ENCODE measurements around the gene GPSM3. TPM values are rescaled to one million over a fixed set of nuclear protein-coding genes. Genes with fewer than 3 reads are reported as not detected.

GPSM3 gene
- total and polyA plus RNA-seq, 2 donors from 2014 or later: 6.2 to 28.1 TPM

- no peaks in the 10 kb centered on the region for H3K9me3 ChIP-seq (ENCODE audit: control insufficient read depth in 2 of 3, insufficient read depth in 1 of 3, low read length in 3 of 3)
- H3K4me3 ChIP-seq (ENCODE audit: low read length in 3 of 3): no peak overlapping the region
- H3K9ac ChIP-seq (ENCODE audit: low read length in 3 of 3): no peak overlapping the region
- no peaks in the 10 kb centered on the region for H3K27me3 ChIP-seq (ENCODE audit: control insufficient read depth, insufficient read depth, low read length)
- peaks cover 4 to 20% (median 13%) of the 10 kb centered on the region in 3 donors for H3K4me1 ChIP-seq (ENCODE audit: control insufficient read depth in 2 of 3, insufficient read depth in 2 of 3, low read depth in 1 of 3, low read length in 3 of 3)
- no peak overlapping the region for H3K27ac ChIP-seq (ENCODE audit: low read depth in 2 of 2, low read length in 2 of 2)
- FAIRE-seq (no peak), DNase-seq (no peak)
- TF ChIP-seq, protein P1, sequence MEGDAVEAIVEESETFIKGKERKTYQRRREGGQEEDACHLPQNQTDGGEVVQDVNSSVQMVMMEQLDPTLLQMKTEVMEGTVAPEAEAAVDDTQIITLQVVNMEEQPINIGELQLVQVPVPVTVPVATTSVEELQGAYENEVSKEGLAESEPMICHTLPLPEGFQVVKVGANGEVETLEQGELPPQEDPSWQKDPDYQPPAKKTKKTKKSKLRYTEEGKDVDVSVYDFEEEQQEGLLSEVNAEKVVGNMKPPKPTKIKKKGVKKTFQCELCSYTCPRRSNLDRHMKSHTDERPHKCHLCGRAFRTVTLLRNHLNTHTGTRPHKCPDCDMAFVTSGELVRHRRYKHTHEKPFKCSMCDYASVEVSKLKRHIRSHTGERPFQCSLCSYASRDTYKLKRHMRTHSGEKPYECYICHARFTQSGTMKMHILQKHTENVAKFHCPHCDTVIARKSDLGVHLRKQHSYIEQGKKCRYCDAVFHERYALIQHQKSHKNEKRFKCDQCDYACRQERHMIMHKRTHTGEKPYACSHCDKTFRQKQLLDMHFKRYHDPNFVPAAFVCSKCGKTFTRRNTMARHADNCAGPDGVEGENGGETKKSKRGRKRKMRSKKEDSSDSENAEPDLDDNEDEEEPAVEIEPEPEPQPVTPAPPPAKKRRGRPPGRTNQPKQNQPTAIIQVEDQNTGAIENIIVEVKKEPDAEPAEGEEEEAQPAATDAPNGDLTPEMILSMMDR (IDR thresholded peaks at IDR 0.05; ENCODE audit: borderline replicate concordance, extremely low read depth, insufficient read depth): no peak
- intact Hi-C loops (cut with DNase I): no loop called here
- peaks cover 5 to 22% (median 12%) of the 10 kb centered on the region in 3 donors for H3K36me3 ChIP-seq (ENCODE audit: control insufficient read depth in 2 of 3, insufficient read depth in 3 of 3, low read length in 3 of 3)
Observed at GRCh38 chr6:32156891-32157290, 35.6 kb downstream of the GPSM3 start.

DNA sequence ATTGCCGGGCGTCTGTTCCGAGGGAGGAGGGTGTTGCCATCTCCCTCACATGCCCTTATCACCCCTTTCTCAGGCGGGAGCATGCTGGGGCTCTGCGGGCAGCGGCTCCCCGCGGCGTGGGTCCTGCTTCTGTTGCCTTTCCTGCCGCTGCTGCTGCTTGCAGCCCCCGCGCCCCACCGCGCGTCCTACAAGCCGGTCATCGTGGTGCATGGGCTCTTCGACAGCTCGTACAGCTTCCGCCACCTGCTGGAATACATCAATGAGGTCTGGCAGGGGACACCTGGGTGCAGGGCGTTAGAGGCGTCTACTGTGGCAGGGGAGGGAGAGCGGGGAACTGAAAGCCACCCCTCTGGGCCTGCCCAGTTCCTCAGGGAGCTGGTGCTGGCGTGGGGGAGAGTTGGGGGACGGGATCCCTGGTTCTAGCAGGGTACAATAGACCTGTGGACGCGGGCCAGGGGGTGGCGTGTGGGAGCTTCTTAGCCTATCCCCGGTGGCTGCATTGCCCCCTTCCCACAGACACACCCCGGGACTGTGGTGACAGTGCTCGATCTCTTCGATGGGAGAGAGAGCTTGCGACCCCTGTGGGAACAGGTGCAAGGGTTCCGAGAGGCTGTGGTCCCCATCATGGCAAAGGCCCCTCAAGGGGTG is 37.8 kb downstream of the GPSM3 start:
- FAIRE-seq (no peak), DNase-seq (peak; percentile 84 to 93 (median 90))
- H3K4me3 ChIP-seq (ENCODE audit: low read length in 3 of 3): peak overlapping the region; percentile 89 to 99 (median 96)
- peak overlapping the region; percentile 88 to 98 for H3K27ac ChIP-seq (ENCODE audit: low read depth in 2 of 2, low read length in 2 of 2)
- H3K36me3 ChIP-seq (ENCODE audit: control insufficient read depth in 2 of 3, insufficient read depth in 3 of 3, low read length in 3 of 3): peaks cover 5 to 22% (median 12%) of the 10 kb centered on the region in 3 donors
- H3K27me3 ChIP-seq (ENCODE audit: control insufficient read depth, insufficient read depth, low read length): no peaks in the 10 kb centered on the region
- H3K4me1 ChIP-seq (ENCODE audit: control insufficient read depth in 2 of 3, insufficient read depth in 2 of 3, low read depth in 1 of 3, low read length in 3 of 3): peaks cover 4 to 20% (median 13%) of the 10 kb centered on the region in 3 donors
- H3K9me3 ChIP-seq (ENCODE audit: control insufficient read depth in 2 of 3, insufficient read depth in 1 of 3, low read length in 3 of 3): no peaks in the 10 kb centered on the region
- peak overlapping the region; percentile 82 to 91 (median 83) for H3K9ac ChIP-seq (ENCODE audit: low read length in 3 of 3)
- intact Hi-C loops (cut with DNase I): no loop called here
- TF ChIP-seq, protein P1 (IDR thresholded peaks at IDR 0.05; ENCODE audit: borderline replicate concordance, extremely low read depth, insufficient read depth): peak; percentile 59

DNA sequence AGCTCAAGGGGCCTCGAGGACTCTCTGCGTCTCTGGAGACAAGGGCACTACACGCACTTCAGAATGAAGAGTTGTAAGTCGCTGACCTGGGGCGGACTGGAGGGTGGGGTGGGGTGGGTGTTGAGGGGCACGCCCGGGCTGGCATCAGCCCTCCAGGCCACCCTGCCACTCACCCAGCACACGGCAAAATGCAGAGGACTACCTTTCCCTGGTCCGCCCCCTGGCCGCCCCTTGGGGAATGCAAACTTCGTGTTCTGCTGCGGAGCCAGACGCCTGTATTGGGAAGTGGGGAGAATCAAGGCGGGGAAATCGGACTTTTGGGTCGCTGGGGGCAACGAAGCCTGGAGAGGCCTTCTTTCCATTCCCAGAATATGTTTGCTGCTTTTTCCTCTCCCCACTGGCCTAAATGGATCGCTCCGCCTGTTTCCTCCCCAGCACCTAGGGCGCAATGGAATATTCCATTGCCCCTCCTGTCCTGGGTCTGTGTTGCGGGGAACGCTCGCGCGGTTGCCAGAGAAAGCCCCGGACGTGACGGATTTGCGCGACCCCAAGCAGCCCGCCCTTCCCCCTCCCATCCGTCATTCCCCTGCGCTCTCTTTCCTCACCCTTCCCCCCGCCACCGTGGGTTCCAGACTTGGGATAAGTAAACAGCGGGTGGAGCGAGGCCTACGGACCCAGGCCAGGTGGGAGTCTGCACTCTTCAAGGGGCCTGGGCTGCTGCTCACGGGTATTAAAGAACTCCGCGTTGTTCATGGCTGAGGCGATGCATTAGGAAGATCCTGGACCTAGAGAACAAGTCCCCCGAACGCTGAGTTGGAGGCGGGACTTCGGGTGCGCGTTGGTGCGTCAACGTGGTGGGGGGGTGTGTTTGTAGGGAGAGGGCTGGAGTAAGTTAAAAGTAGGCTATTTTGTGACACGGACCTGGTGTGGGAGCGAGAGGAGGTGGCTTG is 38.6 kb downstream of the GPSM3 start, which contains the start of gene PPT2:
Gene PPT2 (plus strand): TSS at position 578 of the 950 bp plus-strand sequence. CDS start 454 bp downstream, outside the sequence.
- no peaks in the 10 kb centered on the region for H3K27me3 ChIP-seq (ENCODE audit: control insufficient read depth, insufficient read depth, low read length)
- TF ChIP-seq, protein P1 (IDR thresholded peaks at IDR 0.05; ENCODE audit: borderline replicate concordance, extremely low read depth, insufficient read depth): peak; percentile 1
- H3K9ac ChIP-seq (ENCODE audit: low read length in 3 of 3): peak within 1 kb of the TSS; percentile 82 to 91 (median 83)
- DNase-seq (peak; percentile 95 to 98 (median 97)), FAIRE-seq (no peak)
- no peaks in the 10 kb centered on the region for H3K9me3 ChIP-seq (ENCODE audit: control insufficient read depth in 2 of 3, insufficient read depth in 1 of 3, low read length in 3 of 3)
- H3K36me3 ChIP-seq (ENCODE audit: control insufficient read depth in 2 of 3, insufficient read depth in 3 of 3, low read length in 3 of 3): peaks cover 5 to 22% (median 12%) of the 10 kb centered on the region in 3 donors
- H3K4me1 ChIP-seq (ENCODE audit: control insufficient read depth in 2 of 3, insufficient read depth in 2 of 3, low read depth in 1 of 3, low read length in 3 of 3): peaks cover 4 to 20% (median 13%) of the 10 kb centered on the region in 3 donors
- H3K27ac ChIP-seq (ENCODE audit: low read depth in 2 of 2, low read length in 2 of 2): peak within 1 kb of the TSS; percentile 88 to 98
- H3K4me3 ChIP-seq (ENCODE audit: low read length in 3 of 3): peak within 1 kb of the TSS; percentile 89 to 99 (median 96)
- intact Hi-C loops (cut with DNase I): no loop called here

All from kidney (tissue), 14 donors.